Measurements from ENCODE around the gene ADGRV1. TPM values are rescaled to one million over a fixed set of nuclear protein-coding genes. Genes with fewer than 3 reads are reported as not detected.
A peak's percentile ranks its signal among the peaks of the same experiment; 100 is the strongest.

ADGRV1 gene
- total and polyA plus RNA-seq, 2 donors (not counting 3 experiments of a cell fraction or from before 2014, with no cell fraction given) = 0.11 to 0.55 TPM

DNA sequence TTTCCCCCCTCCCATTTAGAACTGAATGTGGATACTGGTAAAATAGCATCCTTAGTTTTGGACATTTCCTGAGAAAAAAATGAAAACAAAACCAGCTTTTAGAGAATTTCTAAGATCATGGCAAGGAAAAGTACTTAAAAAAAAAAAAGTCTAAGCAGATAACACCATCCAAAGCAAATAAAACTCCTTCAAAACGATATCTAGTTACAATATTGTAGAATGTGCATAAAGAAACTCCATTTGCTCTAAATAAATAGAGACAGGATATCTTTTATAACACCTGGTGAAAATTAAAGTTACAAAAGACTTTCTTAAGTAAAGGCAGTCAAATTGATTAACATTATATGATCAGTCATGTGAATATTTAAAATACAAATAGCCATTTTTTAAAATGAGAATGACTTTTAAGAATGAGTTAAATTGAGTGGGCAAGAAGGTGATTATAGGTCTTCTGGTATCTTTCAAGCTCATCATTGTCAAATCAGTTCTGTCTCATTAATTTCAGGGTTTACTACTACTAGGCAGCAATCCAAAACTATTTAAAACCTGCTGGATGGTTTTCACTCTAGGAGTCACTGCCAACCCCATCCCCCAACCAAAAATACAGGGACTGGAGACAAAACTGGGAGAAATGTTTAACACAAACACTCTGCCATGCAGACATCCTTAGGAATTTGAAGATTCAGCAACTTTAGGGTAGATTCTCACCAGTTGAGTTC is 382.6 kb downstream of the ADGRV1 start:
- Histone ChIP-seq H4K20me1 (replicated peaks; ENCODE audit: control insufficient read depth, extremely low read depth, insufficient read depth, low read length) (no peaks in the 10 kb centered on the region), H3K79me2 (ENCODE audit: control insufficient read depth, insufficient read depth, low read length) (no peaks in the 10 kb centered on the region), H3K4me2 (ENCODE audit: insufficient read depth, low read length) (no peak overlapping the region), H2AFZ (ENCODE audit: low read depth, low read length) (peak overlapping the region; percentile 2), H3K4me3 (replicated peaks in 1 of 3; ENCODE audit: insufficient read depth in 1 of 3, low read depth in 1 of 3, low read length in 3 of 3) (no peak overlapping the region), H3K9me1 (replicated peaks; ENCODE audit: control insufficient read depth, extremely low read depth, insufficient read depth, low read length) (no peaks in the 10 kb centered on the region), H3K9ac (replicated peaks; ENCODE audit: extremely low read depth, insufficient read depth, low read length) (no peak overlapping the region), H3K9me3 (replicated peaks; ENCODE audit: control insufficient read depth, insufficient read depth, low read length) (no peaks in the 10 kb centered on the region), H3K4me1 (ENCODE audit: control insufficient read depth, extremely low read depth, insufficient read depth, low read length) (peaks cover 11% of the 10 kb centered on the region), H3K27ac (ENCODE audit: insufficient read depth, low read depth, low read length) (no peak overlapping the region), H3K27me3 (ENCODE audit: control insufficient read depth in 2 of 2, insufficient read depth in 2 of 2, low read length in 2 of 2) (no peaks in the 10 kb centered on the region), H3K36me3 (ENCODE audit: control insufficient read depth in 2 of 2, extremely low read depth in 1 of 2, insufficient read depth in 2 of 2, low read length in 2 of 2) (no peaks in the 10 kb centered on the region)
- ChIA-PET POLR2A (no interaction called here), CTCF (interaction anchor here (1.0 to 1.4 kb wide), 2 partner anchors 9 to 10 kb away, joined by 4 to 5 read pairs; no protein-coding TSS in a partner anchor)
- dilution Hi-C loops (cut with MboI; ENCODE audit: extremely low pct_ligation_motif_present, low sequenced_read_pairs) (loop anchor here (25.0 kb wide), 1 partner anchor 446 kb away; the partner anchor contains the start of gene ARRDC3), intact Hi-C loops (cut with micrococcal nuclease) (no loop called here)
- FAIRE-seq = no peak
- TF ChIP-seq JUN (IDR thresholded peaks at IDR 0.05; ENCODE audit: borderline replicate concordance, insufficient read depth, insufficient read length, low read depth) (no peak), MAX (IDR thresholded peaks at IDR 0.05; ENCODE audit: insufficient read depth, insufficient read length) (no peak), POLR2AphosphoS5 (IDR thresholded peaks at IDR 0.05; ENCODE audit: insufficient read depth, low read depth, low read length) (no peak), CTCF (IDR thresholded peaks at IDR 0.05; ENCODE audit: extremely low read depth in 1 of 2, insufficient read depth in 1 of 2, low read depth in 1 of 2, low read length in 2 of 2) (no peak), POLR2A (IDR thresholded peaks at IDR 0.05; ENCODE audit: low read depth, low read length) (no peak), GATA2 (IDR thresholded peaks at IDR 0.05; ENCODE audit: insufficient read depth, insufficient read length, low read depth, low read length) (no peak), MYC (IDR thresholded peaks at IDR 0.05; ENCODE audit: low read depth, low read length) (no peak), FOS (IDR thresholded peaks at IDR 0.05; ENCODE audit: borderline replicate concordance, insufficient read depth, low read length) (no peak), EZH2 (IDR thresholded peaks at IDR 0.05; ENCODE audit: borderline replicate concordance, low read depth, low read length, severe bottlenecking) (no peak)
- DNase-seq (ENCODE audit: low read depth, low spot score) = no peak
- BruUV-seq (replicated peaks) = no TSS peak
